Bronchial epithelial cell (primary cell): ENCODE results near the gene HPX. TPM values are rescaled to one million over a fixed set of nuclear protein-coding genes. Genes with fewer than 3 reads are reported as not detected.

ENCODE experiments used
- DNase-seq: peaks from one replicate; pipeline ENCODE4 v3.0.0-alpha.2; 2010; ENCODE audit warnings: low read depth
- FAIRE-seq: peaks from 2 replicates; lab custom pipeline; 2011; peaks lifted over from hg19 to GRCh38; lab: Jason Lieb, UNC
- H3K27me3 ChIP-seq: 2 replicates; pipeline ENCODE4 v1.5.1; 2011; ENCODE audit warnings: low read length; ENCODE audit not compliant: control insufficient read depth, insufficient read depth
- H3K36me3 ChIP-seq: 2 replicates; pipeline ENCODE4 v1.5.1; 2011; ENCODE audit warnings: low read length; ENCODE audit not compliant: control insufficient read depth, insufficient read depth
- H3K4me3 ChIP-seq: 2 replicates; pipeline ENCODE4 v1.5.1; 2011; ENCODE audit warnings: mild to moderate bottlenecking, low read depth, low read length, control low read depth
- total RNA-seq: library from RNA; depleted of rRNA; stranded (reverse); fragments of >200 nt; gene quantifications from 2 replicates; pipeline ENCODE4 v1.2.1, GENCODE V29; 2014
- TF ChIP-seq, protein P1 (sequence below): IDR thresholded peaks from 2 replicates; pipeline ENCODE4 v1.5.1; 2011; ENCODE audit warnings: mild to moderate bottlenecking, moderate library complexity, low read length, control low read depth, inconsistent platforms; ENCODE audit not compliant: insufficient read depth, severe bottlenecking

The HPX gene
- total RNA-seq, 1 donor from 2014 or later, result 0.26 TPM

GRCh38 chr11:6486256-6486655, 45.5 kb upstream of the HPX start:
- no peaks in the 10 kb centered on the region for H3K27me3 ChIP-seq
- no peak overlapping the region for H3K4me3 ChIP-seq
- peaks cover 5% of the 10 kb centered on the region for H3K36me3 ChIP-seq
- FAIRE-seq, result no peak
- DNase-seq, result no peak
- TF ChIP-seq, protein P1, sequence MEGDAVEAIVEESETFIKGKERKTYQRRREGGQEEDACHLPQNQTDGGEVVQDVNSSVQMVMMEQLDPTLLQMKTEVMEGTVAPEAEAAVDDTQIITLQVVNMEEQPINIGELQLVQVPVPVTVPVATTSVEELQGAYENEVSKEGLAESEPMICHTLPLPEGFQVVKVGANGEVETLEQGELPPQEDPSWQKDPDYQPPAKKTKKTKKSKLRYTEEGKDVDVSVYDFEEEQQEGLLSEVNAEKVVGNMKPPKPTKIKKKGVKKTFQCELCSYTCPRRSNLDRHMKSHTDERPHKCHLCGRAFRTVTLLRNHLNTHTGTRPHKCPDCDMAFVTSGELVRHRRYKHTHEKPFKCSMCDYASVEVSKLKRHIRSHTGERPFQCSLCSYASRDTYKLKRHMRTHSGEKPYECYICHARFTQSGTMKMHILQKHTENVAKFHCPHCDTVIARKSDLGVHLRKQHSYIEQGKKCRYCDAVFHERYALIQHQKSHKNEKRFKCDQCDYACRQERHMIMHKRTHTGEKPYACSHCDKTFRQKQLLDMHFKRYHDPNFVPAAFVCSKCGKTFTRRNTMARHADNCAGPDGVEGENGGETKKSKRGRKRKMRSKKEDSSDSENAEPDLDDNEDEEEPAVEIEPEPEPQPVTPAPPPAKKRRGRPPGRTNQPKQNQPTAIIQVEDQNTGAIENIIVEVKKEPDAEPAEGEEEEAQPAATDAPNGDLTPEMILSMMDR, result no peak

DNA sequence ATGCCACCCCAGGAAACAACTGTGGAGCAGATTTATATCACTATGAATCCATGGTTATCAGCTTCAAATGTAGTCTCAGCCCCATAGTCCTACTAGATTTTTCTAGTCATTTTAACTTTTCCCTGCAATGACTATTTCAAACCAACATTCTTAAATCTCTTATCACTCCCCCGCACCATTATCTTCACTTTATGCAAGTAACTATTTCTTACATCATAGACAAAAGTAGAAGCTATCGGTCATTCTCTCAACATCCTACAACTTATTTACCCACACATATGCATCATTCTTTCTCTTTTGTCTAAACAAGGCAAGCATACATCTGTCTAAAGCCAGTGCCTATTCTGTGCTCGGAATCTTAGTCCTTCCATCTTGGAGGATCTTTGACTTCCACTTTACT, 44.9 kb upstream of the HPX start:
- peaks cover 5% of the 10 kb centered on the region for H3K36me3 ChIP-seq
- H3K4me3 ChIP-seq, result no peak overlapping the region
- DNase-seq, result no peak
- no peak for FAIRE-seq
- TF ChIP-seq, protein P1, result no peak
- no peaks in the 10 kb centered on the region for H3K27me3 ChIP-seq

DNA sequence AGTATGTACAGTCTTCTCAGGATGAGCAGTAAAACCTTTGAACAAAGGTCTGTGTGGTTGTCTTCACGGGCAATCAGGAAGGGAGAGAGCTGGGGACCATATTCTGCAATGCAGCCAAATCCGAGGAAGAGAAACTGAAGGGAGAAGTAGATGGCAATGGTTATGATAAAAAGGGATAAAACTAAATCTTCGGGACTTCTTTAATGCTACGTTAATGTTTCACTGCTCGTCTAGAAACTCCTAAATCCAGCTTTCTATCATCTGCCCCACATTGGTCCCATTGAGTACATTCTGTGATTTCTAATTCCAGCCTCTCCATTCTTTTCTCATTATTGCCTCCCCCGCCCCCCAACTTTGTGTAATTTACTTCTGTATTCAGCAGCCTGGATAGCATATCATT, 42.2 kb upstream of the HPX start:
- FAIRE-seq, result no peak
- Histone ChIP-seq H3K36me3 (peaks cover 14% of the 10 kb centered on the region), H3K27me3 (no peaks in the 10 kb centered on the region), H3K4me3 (no peak overlapping the region)
- TF ChIP-seq, protein P1, result no peak
- no peak for DNase-seq

DNA sequence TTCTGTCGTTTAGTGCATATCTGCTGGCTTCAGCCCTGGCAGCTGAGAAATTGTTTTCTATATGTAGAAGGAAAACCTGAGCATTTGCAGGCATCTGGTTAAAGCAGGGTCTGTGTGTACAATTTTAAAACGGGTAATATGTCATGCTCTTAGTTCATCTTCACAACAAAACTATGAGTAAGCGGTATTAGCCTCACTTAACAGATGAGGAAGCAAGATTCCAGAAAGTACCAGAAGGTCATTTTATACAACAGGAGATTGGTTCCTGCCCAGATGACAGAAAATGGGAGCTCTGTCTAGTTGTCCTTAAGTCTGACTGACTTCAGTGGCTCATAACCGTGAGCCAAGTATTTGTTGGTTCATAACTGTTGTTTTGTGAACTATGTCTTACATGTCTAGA, 41.7 kb upstream of the HPX start:
- TF ChIP-seq, protein P1, result no peak
- DNase-seq, result no peak
- Histone ChIP-seq H3K27me3 (no peaks in the 10 kb centered on the region), H3K36me3 (peaks cover 18% of the 10 kb centered on the region), H3K4me3 (peak overlapping the region; percentile 75)
- FAIRE-seq, result no peak

DNA sequence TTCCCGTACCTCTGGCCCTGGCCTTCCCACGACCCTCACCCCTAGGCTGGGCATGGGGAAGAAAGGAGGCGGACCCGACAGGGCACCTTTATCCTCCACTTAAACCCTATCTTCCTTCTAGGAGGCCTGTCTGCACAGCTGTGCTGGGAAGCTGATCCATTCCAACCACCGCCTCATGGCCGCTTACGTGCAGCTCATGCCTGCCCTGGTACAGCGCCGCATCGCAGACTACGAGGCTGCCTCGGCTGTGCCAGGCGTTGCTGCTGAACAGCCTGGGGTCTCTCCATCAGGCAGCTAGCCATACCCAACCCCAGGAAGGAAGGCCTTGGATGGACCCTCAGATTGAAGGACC, 41.1 kb upstream of the HPX start:
- no peak for FAIRE-seq
- no peaks in the 10 kb centered on the region for H3K27me3 ChIP-seq
- H3K36me3 ChIP-seq, result peaks cover 23% of the 10 kb centered on the region
- no peak for DNase-seq
- TF ChIP-seq, protein P1, result no peak
- H3K4me3 ChIP-seq, result peak overlapping the region; percentile 75
